Aorta (tissue), 5 donors: Measurements from ENCODE around the gene INHBB. TPM values are rescaled to one million over a fixed set of nuclear protein-coding genes. Genes with fewer than 3 reads are reported as not detected.

Experiments used
- ATAC-seq: fragments of 200-7000 bp; cut with Tn5 transposase; one replicate; pipeline ENCODE4 v1.9.1; 2022; ENCODE audit warnings: moderate library complexity; ENCODE audit not compliant: low FRiP score
- DNase-seq, 2 donors: peaks; one replicate each; pipeline ENCODE4 v3.0.0-alpha.2; 2020
- H3K27ac ChIP-seq, 2 donors: one replicate each; pipeline ENCODE4 v1.5.1; 2013; ENCODE audit warnings: low read length in 2 of 2, mild to moderate bottlenecking in 2 of 2, moderate library complexity in 2 of 2, control low read depth in 1 of 2, inconsistent platforms in 1 of 2, low read depth in 1 of 2
- H3K27me3 ChIP-seq, 2 donors: one replicate each; pipeline ENCODE4 v1.6.1; 2013; ENCODE audit warnings: control low read depth in 1 of 2, low read length in 1 of 2, mild to moderate bottlenecking in 1 of 2, moderate library complexity in 1 of 2; ENCODE audit not compliant: insufficient read depth in 2 of 2, control insufficient read depth in 1 of 2
- H3K36me3 ChIP-seq, 2 donors: one replicate each; pipeline ENCODE4 v1.6.1; 2013; ENCODE audit warnings: control low read depth in 1 of 2, low read length in 1 of 2, mild to moderate bottlenecking in 1 of 2; ENCODE audit not compliant: insufficient read depth in 2 of 2, control insufficient read depth in 1 of 2
- H3K4me1 ChIP-seq, 2 donors: one replicate each; pipeline ENCODE4 v1.6.1; 2013; ENCODE audit warnings: low read length in 2 of 2, control low read depth in 1 of 2, mild to moderate bottlenecking in 1 of 2, moderate library complexity in 1 of 2; ENCODE audit not compliant: insufficient read depth in 2 of 2, control insufficient read depth in 1 of 2
- H3K4me3 ChIP-seq, 2 donors: one replicate each; pipeline ENCODE4 v1.5.1; 2013; ENCODE audit warnings: low read length in 2 of 2, control low read depth in 1 of 2, mild to moderate bottlenecking in 1 of 2
- H3K9me3 ChIP-seq: one replicate; pipeline ENCODE4 v1.6.1; 2013; ENCODE audit warnings: mild to moderate bottlenecking, low read length; ENCODE audit not compliant: control insufficient read depth
- WGBS, 2 donors: extraction: QIAGEN DNeasy Blood & Tissue Kit; methylation state at CpG; one replicate each; pipeline ENCODE4 v1.1.7; 2013; 5-methylcytosine and 5-hydroxymethylcytosine counted together
- intact Hi-C, 2 donors: fragments of 100-400 bp; cut with DNase I; formaldehyde crosslinking; loops; one replicate each; pipeline versions ENCODE4 v1.14.2 to v1.15.0; 2022
- long read RNA-seq, 2 donors: library from polyadenylated mRNA; unstranded; transcript quantifications; one replicate each; pipeline ENCODE4 v2.0.0, GENCODE V29; 2020 to 2021
- polyA plus RNA-seq, 2 donors: library from polyadenylated mRNA; stranded (reverse); fragments of 200-250 nt; gene quantifications; one replicate each; pipeline ENCODE4 v1.2.3, GENCODE V29; 2013
- total RNA-seq, 2 donors: library from RNA; stranded (reverse); fragmentation: NEBNext Ultra II Directional; extraction: Animal tissue kit (Norgen Biotek cat#: 25700); gene quantifications; one replicate each; pipeline ENCODE4 v1.2.1, GENCODE V29; 2021
- donor health status: healthy with polysubstance abuse.
- donor health status: Bipolar disorder and iron deficiency.
- donor health status: DM: no; HTN: no; CAD: no.
- donor health status: DM: no; HTN: no; CAD: no.
- donor health status: DM: yes; HTN: yes; CAD: no.

INHBB gene
- total RNA-seq: 10 to 100 TPM; 19.3 to 21.9 TPM
- polyA plus RNA-seq: under 1 TPM; 0.43 to 0.50 TPM
- long read RNA-seq, donor 1, partial matches to known transcripts: 0 of 7 reads
- long read RNA-seq, donor 1, other reads (novel, unspliced or antisense): 6 of 7 reads
- long read RNA-seq, donor 2, partial matches to known transcripts: 0 of 5 reads
- long read RNA-seq, donor 2, other reads (novel, unspliced or antisense): 3 of 5 reads

DNA sequence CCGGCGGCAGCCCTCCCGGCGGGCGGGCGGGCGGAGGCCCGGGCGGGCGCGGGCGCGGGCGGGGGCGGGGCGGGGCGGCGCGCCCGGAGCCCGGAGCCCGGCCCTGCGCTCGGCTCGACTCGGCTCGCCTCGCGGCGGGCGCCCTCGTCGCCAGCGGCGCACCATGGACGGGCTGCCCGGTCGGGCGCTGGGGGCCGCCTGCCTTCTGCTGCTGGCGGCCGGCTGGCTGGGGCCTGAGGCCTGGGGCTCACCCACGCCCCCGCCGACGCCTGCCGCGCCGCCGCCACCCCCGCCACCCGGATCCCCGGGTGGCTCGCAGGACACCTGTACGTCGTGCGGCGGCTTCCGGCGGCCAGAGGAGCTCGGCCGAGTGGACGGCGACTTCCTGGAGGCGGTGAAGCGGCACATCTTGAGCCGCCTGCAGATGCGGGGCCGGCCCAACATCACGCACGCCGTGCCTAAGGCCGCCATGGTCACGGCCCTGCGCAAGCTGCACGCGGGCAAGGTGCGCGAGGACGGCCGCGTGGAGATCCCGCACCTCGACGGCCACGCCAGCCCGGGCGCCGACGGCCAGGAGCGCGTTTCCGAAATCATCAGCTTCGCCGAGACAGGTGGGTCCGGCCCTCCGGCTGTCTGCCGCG lies at the start of gene INHBB:
Gene INHBB (plus strand): TSS at position 111 of the 641 bp plus-strand sequence. CDS start 53 bp downstream, at position 164.
- ATAC-seq (no peak), DNase-seq (no peak)
- WGBS, 2 donors: 2% methylated on average over 26 to 99 of the region's 99 CpGs
- Histone ChIP-seq H3K4me1 (no peaks in the 10 kb centered on the region), H3K27me3 (no peaks in the 10 kb centered on the region), H3K36me3 (no peaks in the 10 kb centered on the region), H3K4me3 (peak within 1 kb of the TSS; percentile 36 to 63), H3K9me3 (no peaks in the 10 kb centered on the region), H3K27ac (no peak within 1 kb of the TSS)
- intact Hi-C loops: loop anchor here (5.0 to 10.0 kb wide), 5 partner anchors 99 to 739 kb away; no protein-coding TSS in a partner anchor

DNA sequence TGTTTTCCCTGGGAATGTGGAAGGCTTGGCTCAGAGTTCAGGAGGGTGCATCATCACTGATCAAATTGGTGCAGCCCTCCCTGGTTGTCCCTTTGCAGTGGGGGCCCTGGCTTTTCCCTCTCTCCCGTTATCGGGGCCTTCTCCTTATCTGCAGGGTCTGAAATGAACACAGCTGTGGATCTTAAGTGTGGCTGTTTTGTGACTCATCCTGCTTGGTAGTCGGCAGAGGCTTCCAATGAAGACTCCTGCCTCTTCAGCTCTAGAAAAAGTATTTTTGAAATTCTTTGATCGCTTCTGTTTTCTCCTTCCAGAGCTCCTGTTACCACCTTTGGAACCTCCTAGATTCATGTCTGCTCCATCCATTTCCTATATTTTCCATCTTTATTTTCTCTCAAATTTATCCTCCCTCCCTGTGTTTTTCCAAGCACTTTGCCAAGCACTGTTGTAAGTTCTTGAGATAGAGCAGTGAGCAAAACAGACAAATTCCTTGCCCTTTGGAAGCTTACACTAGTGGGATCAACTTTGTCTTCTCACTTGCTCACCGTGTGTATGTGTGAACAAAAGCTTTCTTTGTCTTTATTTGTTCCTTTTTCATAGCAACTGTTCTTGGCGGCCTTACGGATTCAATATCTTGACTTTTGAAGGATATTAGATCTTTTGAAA lies 47.6 kb upstream of the INHBB start:
- 84 to 88% methylated on average over 7 of the region's 7 CpGs for WGBS, 2 donors
- ATAC-seq (no peak), DNase-seq (no peak)
- H3K36me3 ChIP-seq: no peaks in the 10 kb centered on the region
- H3K4me1 ChIP-seq: no peaks in the 10 kb centered on the region
- no peaks in the 10 kb centered on the region for H3K27me3 ChIP-seq
- intact Hi-C loops: no loop called here
- H3K4me3 ChIP-seq: no peak overlapping the region
- no peak overlapping the region for H3K27ac ChIP-seq
- no peaks in the 10 kb centered on the region for H3K9me3 ChIP-seq

DNA sequence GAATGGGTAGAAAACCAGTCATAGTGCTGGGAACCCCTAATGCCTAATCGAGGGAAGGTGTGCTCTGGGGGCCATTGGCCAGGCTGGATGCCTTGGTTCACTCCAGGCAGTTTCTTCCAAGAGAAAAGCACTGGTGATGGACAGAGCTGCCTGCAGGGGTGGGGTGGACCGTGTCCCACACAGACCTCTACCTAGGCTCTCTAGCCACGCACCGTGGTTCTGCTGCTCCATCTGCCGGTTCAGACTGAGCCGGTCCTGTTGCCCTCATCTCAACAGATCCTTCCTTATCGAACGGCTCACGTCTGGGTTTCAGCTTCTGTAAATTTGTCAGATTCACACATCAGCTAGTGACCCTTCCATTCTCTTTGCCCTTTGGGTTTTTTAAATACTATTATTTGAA lies 46.9 kb upstream of the INHBB start:
- no peaks in the 10 kb centered on the region for H3K4me1 ChIP-seq
- no peak overlapping the region for H3K27ac ChIP-seq
- H3K27me3 ChIP-seq: no peaks in the 10 kb centered on the region
- no peaks in the 10 kb centered on the region for H3K9me3 ChIP-seq
- intact Hi-C loops: no loop called here
- H3K4me3 ChIP-seq: no peak overlapping the region
- 96 to 97% methylated on average over 9 of the region's 9 CpGs for WGBS, 2 donors
- no peaks in the 10 kb centered on the region for H3K36me3 ChIP-seq
- no peak for ATAC-seq
- no peak for DNase-seq

DNA sequence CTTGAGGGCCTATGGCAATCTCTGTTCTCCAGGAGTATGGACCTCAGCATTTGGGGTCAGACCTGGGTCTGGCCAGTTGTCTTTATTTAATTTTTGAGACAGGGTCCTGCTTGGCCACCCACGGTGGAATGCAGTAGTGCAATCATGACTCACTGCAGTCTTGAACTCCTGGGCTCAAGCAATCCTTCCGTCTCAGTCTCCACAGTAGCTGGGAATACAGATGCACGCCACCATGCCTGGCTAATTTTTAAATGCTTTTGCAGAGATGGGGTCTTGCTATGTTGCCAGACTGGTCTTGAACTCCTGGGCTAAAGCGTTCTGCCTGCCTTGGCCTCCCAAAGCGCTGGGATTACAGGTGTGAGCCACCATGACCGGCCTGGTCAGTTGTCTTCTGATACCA lies 46.4 kb upstream of the INHBB start:
- Histone ChIP-seq H3K27ac (no peak overlapping the region), H3K36me3 (no peaks in the 10 kb centered on the region), H3K4me3 (no peak overlapping the region), H3K9me3 (no peaks in the 10 kb centered on the region), H3K4me1 (no peaks in the 10 kb centered on the region), H3K27me3 (no peaks in the 10 kb centered on the region)
- DNase-seq: no peak
- WGBS, 2 donors: 95% methylated on average over 6 of the region's 6 CpGs
- intact Hi-C loops: no loop called here
- ATAC-seq: no peak

DNA sequence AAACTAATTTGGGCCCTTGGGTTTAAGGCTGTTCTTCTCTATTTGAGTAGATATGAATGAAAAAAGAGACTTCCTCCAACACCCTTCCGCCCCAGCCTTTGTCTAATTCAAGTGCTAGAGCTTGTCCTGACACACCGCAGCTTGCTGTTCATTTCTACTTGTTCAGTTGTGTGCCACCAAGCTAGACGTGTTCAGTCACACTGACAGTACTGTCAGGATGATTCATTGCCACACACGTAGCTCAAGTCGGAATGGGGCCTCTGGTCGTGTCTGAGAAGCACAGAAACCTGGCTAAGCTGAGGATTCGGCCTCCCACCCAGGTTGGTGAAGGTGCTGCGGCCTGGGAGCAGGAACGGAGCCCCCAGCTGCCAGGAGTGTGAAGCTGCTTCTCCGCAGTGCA lies 45.6 kb upstream of the INHBB start:
- DNase-seq (no peak), ATAC-seq (no peak)
- H3K4me3 ChIP-seq: no peak overlapping the region
- no peaks in the 10 kb centered on the region for H3K9me3 ChIP-seq
- H3K27me3 ChIP-seq: no peaks in the 10 kb centered on the region
- 88 to 89% methylated on average over 10 of the region's 10 CpGs for WGBS, 2 donors
- H3K4me1 ChIP-seq: no peaks in the 10 kb centered on the region
- no peak overlapping the region for H3K27ac ChIP-seq
- intact Hi-C loops: no loop called here
- H3K36me3 ChIP-seq: no peaks in the 10 kb centered on the region

DNA sequence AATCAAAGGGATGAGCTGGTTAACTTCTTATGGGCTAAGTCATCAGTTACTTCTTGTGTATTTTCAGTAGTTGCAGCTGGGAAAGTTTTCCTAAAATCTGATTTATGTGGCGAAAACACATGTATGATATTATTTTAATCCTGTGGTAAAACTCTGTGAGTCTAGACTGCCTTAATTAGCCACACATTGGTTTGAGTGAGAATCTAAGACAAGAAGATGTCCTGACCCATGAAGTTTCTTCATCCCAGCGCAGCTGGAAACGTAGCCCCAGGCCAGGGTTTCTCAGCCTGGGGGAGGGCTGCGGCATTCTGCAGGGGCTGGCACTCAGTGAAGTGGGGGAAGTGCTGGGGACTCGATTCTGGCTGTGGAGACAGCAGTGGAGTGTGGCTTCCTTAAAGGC lies 44.7 kb upstream of the INHBB start:
- no peak overlapping the region for H3K4me3 ChIP-seq
- ATAC-seq (no peak), DNase-seq (no peak)
- 95% methylated on average over 5 of the region's 5 CpGs for WGBS, 2 donors
- H3K27ac ChIP-seq: no peak overlapping the region
- H3K27me3 ChIP-seq: no peaks in the 10 kb centered on the region
- no peaks in the 10 kb centered on the region for H3K9me3 ChIP-seq
- H3K4me1 ChIP-seq: no peaks in the 10 kb centered on the region
- H3K36me3 ChIP-seq: no peaks in the 10 kb centered on the region
- intact Hi-C loops: no loop called here

DNA sequence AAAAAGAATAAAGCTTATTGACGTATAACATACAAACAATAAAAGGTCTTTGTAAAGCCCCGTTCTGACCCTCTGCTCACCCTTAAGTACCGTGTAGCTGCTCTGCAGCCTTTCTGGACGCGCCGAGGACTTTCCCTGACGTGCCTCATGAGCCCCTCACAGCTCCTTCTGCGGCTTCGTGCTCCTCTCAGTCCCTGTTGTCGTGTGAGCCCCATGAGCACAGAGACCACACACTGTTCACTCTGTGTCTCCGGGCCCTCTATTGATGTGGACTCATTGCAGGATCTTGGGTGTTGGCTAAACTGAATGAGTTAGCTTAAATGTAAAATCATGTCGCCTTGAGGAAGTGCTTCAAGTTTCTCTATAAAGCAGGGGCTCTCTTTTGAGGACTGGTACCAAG lies 43.6 kb upstream of the INHBB start:
- DNase-seq (no peak), ATAC-seq (no peak)
- intact Hi-C loops: no loop called here
- no peaks in the 10 kb centered on the region for H3K9me3 ChIP-seq
- H3K27ac ChIP-seq: no peak overlapping the region
- H3K36me3 ChIP-seq: no peaks in the 10 kb centered on the region
- no peaks in the 10 kb centered on the region for H3K27me3 ChIP-seq
- 92 to 95% methylated on average over 12 of the region's 12 CpGs for WGBS, 2 donors
- H3K4me3 ChIP-seq: no peak overlapping the region
- no peaks in the 10 kb centered on the region for H3K4me1 ChIP-seq

DNA sequence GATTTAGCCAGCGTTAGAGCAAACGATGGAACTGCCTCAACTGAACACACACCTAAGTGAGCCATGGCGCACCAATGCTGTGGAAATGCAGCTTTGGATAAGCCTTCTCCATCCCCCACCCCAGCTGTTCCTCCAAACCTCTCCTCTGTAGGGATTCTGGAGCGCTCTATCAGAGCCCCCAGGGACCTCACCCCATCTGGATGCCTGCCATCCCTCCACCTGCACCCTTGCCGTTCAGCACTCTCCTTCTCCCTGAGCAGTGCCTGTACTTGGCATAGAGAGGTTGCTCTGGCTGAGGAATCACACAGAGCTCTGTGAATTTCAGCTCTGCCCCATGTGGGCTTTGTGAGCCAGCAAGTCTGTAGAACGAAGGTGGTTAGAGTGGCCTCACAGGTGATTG lies 42.8 kb upstream of the INHBB start:
- Histone ChIP-seq H3K27ac (no peak overlapping the region), H3K4me1 (no peaks in the 10 kb centered on the region), H3K27me3 (no peaks in the 10 kb centered on the region), H3K4me3 (no peak overlapping the region), H3K9me3 (no peaks in the 10 kb centered on the region), H3K36me3 (no peaks in the 10 kb centered on the region)
- no peak for ATAC-seq
- 83 to 88% methylated on average over 6 of the region's 6 CpGs for WGBS, 2 donors
- intact Hi-C loops: no loop called here
- DNase-seq: no peak

DNA sequence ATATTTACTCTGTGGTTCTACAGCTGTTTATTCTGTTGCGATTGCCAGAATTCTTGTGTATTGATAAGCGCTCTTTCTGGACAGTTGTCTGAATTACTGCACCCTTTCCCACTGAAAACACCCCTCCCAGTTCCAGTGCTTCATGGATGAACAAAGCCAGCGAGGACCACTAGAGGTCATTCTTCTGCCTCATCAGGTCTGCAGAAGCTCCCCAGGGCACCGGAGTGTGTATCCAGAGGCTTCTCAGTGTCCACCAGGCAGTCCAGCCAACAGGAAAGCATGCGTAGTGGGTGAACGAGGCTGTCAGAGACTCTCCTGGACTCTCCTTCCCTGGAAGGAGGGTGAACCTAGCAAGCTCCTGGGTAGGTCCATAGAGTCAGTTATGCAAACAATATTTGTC lies 40.6 kb upstream of the INHBB start:
- ATAC-seq: no peak
- no peaks in the 10 kb centered on the region for H3K27me3 ChIP-seq
- no peaks in the 10 kb centered on the region for H3K36me3 ChIP-seq
- 76 to 80% methylated on average over 6 of the region's 6 CpGs for WGBS, 2 donors
- no peak overlapping the region for H3K27ac ChIP-seq
- H3K4me1 ChIP-seq: no peaks in the 10 kb centered on the region
- no peaks in the 10 kb centered on the region for H3K9me3 ChIP-seq
- intact Hi-C loops: no loop called here
- DNase-seq: no peak
- no peak overlapping the region for H3K4me3 ChIP-seq
